ENCODE results near the gene TDRD1. TPM values are rescaled to one million over a fixed set of nuclear protein-coding genes. Genes with fewer than 3 reads are reported as not detected.
"Not testable (repeated sequence)": the region's sequence is repeated elsewhere in the genome, so short reads cannot be mapped to it uniquely, and the experiment has no call there.

TDRD1 gene
- total RNA-seq, 1 experiment from 2014 or later, result not detected

- intact Hi-C loops (cut with micrococcal nuclease; ENCODE audit: unreplicated experiment), result no loop called here
- no peaks in the 10 kb centered on the region for H3K9me3 ChIP-seq (ENCODE audit: low read depth, low read length, poor library complexity, severe bottlenecking)
- DNase-seq (ENCODE audit: low spot score), result no peak
- no TSS peak for BruUV-seq (replicated peaks)
- no peaks in the 10 kb centered on the region for H3K36me3 ChIP-seq (ENCODE audit: insufficient read depth, low read length, poor library complexity, severe bottlenecking)
- H3K27ac ChIP-seq (ENCODE audit: low read depth, low read length, poor library complexity, severe bottlenecking), result no peak overlapping the region
- ChIA-PET CTCF (no interaction called here), POLR2A (ENCODE audit: low non-redundant PET) (no interaction called here)
- no peak overlapping the region for H3K4me3 ChIP-seq (ENCODE audit: low read depth, low read length, poor library complexity, severe bottlenecking)
- TF ChIP-seq CTCF (conservative IDR thresholded peaks at IDR 0.05; ENCODE audit: low read depth, low read length) (no peak), EZH2 (IDR thresholded peaks at IDR 0.05; ENCODE audit: borderline replicate concordance, low read depth, low read length, poor library complexity, severe bottlenecking) (no peak)
- H3K4me1 ChIP-seq (ENCODE audit: insufficient read depth, low read length, poor library complexity, severe bottlenecking), result no peaks in the 10 kb centered on the region
- no peaks in the 10 kb centered on the region for H3K27me3 ChIP-seq (replicated peaks; ENCODE audit: insufficient read depth, low read depth, low read length, poor library complexity)
Measured at GRCh38 chr10:114143160-114143559, 36.0 kb upstream of the TDRD1 start.

- BruUV-seq (replicated peaks); H3K4me3 ChIP-seq (ENCODE audit: low read depth, low read length, poor library complexity, severe bottlenecking); DNase-seq (ENCODE audit: low spot score); H3K4me1 ChIP-seq (ENCODE audit: insufficient read depth, low read length, poor library complexity, severe bottlenecking); H3K9me3 ChIP-seq (ENCODE audit: low read depth, low read length, poor library complexity, severe bottlenecking); POLR2A ChIA-PET (ENCODE audit: low non-redundant PET); H3K36me3 ChIP-seq (ENCODE audit: insufficient read depth, low read length, poor library complexity, severe bottlenecking); H3K27ac ChIP-seq (ENCODE audit: low read depth, low read length, poor library complexity, severe bottlenecking); intact Hi-C loops (cut with micrococcal nuclease; ENCODE audit: unreplicated experiment); H3K27me3 ChIP-seq (replicated peaks; ENCODE audit: insufficient read depth, low read depth, low read length, poor library complexity): not testable (repeated sequence)
- CTCF ChIA-PET, result interaction anchor here (0.9 kb wide), 1 partner anchor 372 kb away, joined by 3 read pairs; no protein-coding TSS in a partner anchor
Measured at GRCh38 chr10:114149476-114149875, 29.7 kb upstream of the TDRD1 start.

- no TSS peak for BruUV-seq (replicated peaks)
- no peaks in the 10 kb centered on the region for H3K4me1 ChIP-seq (ENCODE audit: insufficient read depth, low read length, poor library complexity, severe bottlenecking)
- intact Hi-C loops (cut with micrococcal nuclease; ENCODE audit: unreplicated experiment), result no loop called here
- no peak for DNase-seq (ENCODE audit: low spot score)
- H3K27ac ChIP-seq (ENCODE audit: low read depth, low read length, poor library complexity, severe bottlenecking), result no peak overlapping the region
- no peak overlapping the region for H3K4me3 ChIP-seq (ENCODE audit: low read depth, low read length, poor library complexity, severe bottlenecking)
- POLR2A ChIA-PET (ENCODE audit: low non-redundant PET), result interaction anchor here (0.6 kb wide), 1 partner anchor 48 kb away, joined by 3 read pairs; no protein-coding TSS in a partner anchor
- H3K9me3 ChIP-seq (ENCODE audit: low read depth, low read length, poor library complexity, severe bottlenecking), result no peaks in the 10 kb centered on the region
- H3K27me3 ChIP-seq (replicated peaks; ENCODE audit: insufficient read depth, low read depth, low read length, poor library complexity), result no peaks in the 10 kb centered on the region
- no peaks in the 10 kb centered on the region for H3K36me3 ChIP-seq (ENCODE audit: insufficient read depth, low read length, poor library complexity, severe bottlenecking)
- CTCF ChIA-PET, result no interaction called here
- no peak for TF ChIP-seq CTCF (conservative IDR thresholded peaks at IDR 0.05; ENCODE audit: low read depth, low read length)
- no peak for TF ChIP-seq EZH2 (IDR thresholded peaks at IDR 0.05; ENCODE audit: borderline replicate concordance, low read depth, low read length, poor library complexity, severe bottlenecking)
Measured at GRCh38 chr10:114151486-114151885, 27.7 kb upstream of the TDRD1 start.

- no peaks in the 10 kb centered on the region for H3K9me3 ChIP-seq (ENCODE audit: low read depth, low read length, poor library complexity, severe bottlenecking)
- no TSS peak for BruUV-seq (replicated peaks)
- no peaks in the 10 kb centered on the region for H3K36me3 ChIP-seq (ENCODE audit: insufficient read depth, low read length, poor library complexity, severe bottlenecking)
- ChIA-PET CTCF (no interaction called here), POLR2A (ENCODE audit: low non-redundant PET) (interaction anchor here (0.6 kb wide), 1 partner anchor 47 kb away, joined by 3 read pairs; no protein-coding TSS in a partner anchor)
- no peak overlapping the region for H3K4me3 ChIP-seq (ENCODE audit: low read depth, low read length, poor library complexity, severe bottlenecking)
- TF ChIP-seq CTCF (conservative IDR thresholded peaks at IDR 0.05; ENCODE audit: low read depth, low read length) (no peak), EZH2 (IDR thresholded peaks at IDR 0.05; ENCODE audit: borderline replicate concordance, low read depth, low read length, poor library complexity, severe bottlenecking) (no peak)
- no peak for DNase-seq (ENCODE audit: low spot score)
- H3K27me3 ChIP-seq (replicated peaks; ENCODE audit: insufficient read depth, low read depth, low read length, poor library complexity), result no peaks in the 10 kb centered on the region
- intact Hi-C loops (cut with micrococcal nuclease; ENCODE audit: unreplicated experiment), result no loop called here
- no peaks in the 10 kb centered on the region for H3K4me1 ChIP-seq (ENCODE audit: insufficient read depth, low read length, poor library complexity, severe bottlenecking)
- H3K27ac ChIP-seq (ENCODE audit: low read depth, low read length, poor library complexity, severe bottlenecking), result no peak overlapping the region
Measured at GRCh38 chr10:114151892-114152291, 27.3 kb upstream of the TDRD1 start.
